PC-9 (cell line): ENCODE measurements around the gene NELL2. TPM values are rescaled to one million over a fixed set of nuclear protein-coding genes. Genes with fewer than 3 reads are reported as not detected.

Source experiments
- BruUV-seq: library from RNA; stranded (reverse); fragments of 400-500 nt; replicated peaks from 2 replicates; lab custom pipeline; 2021; lab: Mats Ljungman, UMichigan
- CTCF ChIA-PET: fragments of 300-600 bp; sonication (Branson Sonifier 250); formaldehyde crosslinking; loops from one replicate; lab custom pipeline; 2022; ENCODE audit warnings: antibody characterized with exemption; lab: Charles Lee
- POLR2A ChIA-PET: fragments of 300-600 bp; sonication (Branson Sonifier 250); formaldehyde crosslinking; loops from one replicate; lab custom pipeline; 2022; ENCODE audit warnings: antibody characterized with exemption; ENCODE audit not compliant: unreplicated experiment; lab: Charles Lee
- DNase-seq, 2 experiments: peaks; one replicate each; pipeline versions ENCODE4 v3.0.0 to v3.0.0-alpha.2; 2015 to 2022; ENCODE audit warnings: mixed read lengths in 1 of 2
- H2AFZ ChIP-seq: fragments of 200-600 bp; sonication (generic); 2 replicates; pipeline ENCODE4 v1.8.1; 2017; ENCODE audit warnings: antibody characterized with exemption
- H3F3A ChIP-seq: fragments of 200-600 bp; sonication (generic); 2 replicates; pipeline ENCODE4 v1.8.1; 2017; ENCODE audit warnings: antibody characterized with exemption, mild to moderate bottlenecking, low read depth; ENCODE audit not compliant: insufficient read depth
- H3K27ac ChIP-seq: fragments of 200-600 bp; sonication (generic); 2 replicates; pipeline ENCODE4 v1.6.1; 2016; ENCODE audit warnings: mixed run types
- H3K27me3 ChIP-seq: fragments of 200-600 bp; sonication (generic); 2 replicates; pipeline ENCODE4 v1.6.1; 2016; ENCODE audit warnings: low read depth, mixed run types; ENCODE audit not compliant: insufficient read depth
- H3K36me3 ChIP-seq: fragments of 200-600 bp; sonication (generic); 2 replicates; pipeline ENCODE4 v1.6.1; 2016; ENCODE audit warnings: low read depth, mixed run types
- H3K4me1 ChIP-seq: fragments of 200-600 bp; sonication (generic); replicated peaks from 2 replicates; pipeline ENCODE4 v1.6.1; 2016; ENCODE audit warnings: mixed run types; ENCODE audit not compliant: insufficient read depth
- H3K4me2 ChIP-seq: fragments of 200-600 bp; sonication (generic); 2 replicates; pipeline ENCODE4 v1.6.1; 2017; ENCODE audit warnings: mixed run types
- H3K4me3 ChIP-seq: fragments of 200-600 bp; sonication (generic); 2 replicates; pipeline ENCODE4 v1.6.1; 2016; ENCODE audit warnings: mixed run types
- H3K79me2 ChIP-seq: fragments of 200-600 bp; sonication (generic); 2 replicates; pipeline ENCODE4 v1.6.1; 2017; ENCODE audit warnings: low read depth, mixed run types
- H3K9me2 ChIP-seq: fragments of 200-600 bp; sonication (generic); 2 replicates; pipeline ENCODE4 v1.8.1; 2017; ENCODE audit warnings: mild to moderate bottlenecking; ENCODE audit not compliant: insufficient read depth
- H3K9me3 ChIP-seq: fragments of 200-600 bp; sonication (generic); 2 replicates; pipeline ENCODE4 v1.8.1; 2016; ENCODE audit warnings: low read depth; ENCODE audit not compliant: insufficient read depth
- H4K20me1 ChIP-seq: fragments of 200-600 bp; sonication (generic); 2 replicates; pipeline ENCODE4 v1.8.1; 2017; ENCODE audit not compliant: insufficient read depth
- CTCF ChIP-seq: fragments of 200-600 bp; sonication (generic); conservative IDR thresholded peaks from 2 replicates; pipeline ENCODE4 v1.6.1; 2017; ENCODE audit warnings: mixed run types, antibody characterized with exemption, mild to moderate bottlenecking, moderate library complexity
- EZH2 ChIP-seq: fragments of 200-600 bp; sonication (generic); IDR thresholded peaks from 2 replicates; pipeline ENCODE4 v1.8.0; 2017; ENCODE audit warnings: antibody characterized with exemption, low read depth
- intact Hi-C: fragments of 100-400 bp; cut with micrococcal nuclease; formaldehyde crosslinking; loops from one replicate; pipeline ENCODE4 v1.10.0; 2022; ENCODE audit not compliant: unreplicated experiment
- total RNA-seq: library from RNA; stranded (reverse); gene quantifications from 2 replicates; pipeline ENCODE4 v1.2.3, GENCODE V29; 2021

NELL2 gene
- total RNA-seq, 1 experiment from 2014 or later = 0.61 TPM

- DNase-seq = no peak
- Histone ChIP-seq H3K4me3 (no peak overlapping the region), H3K27me3 (no peaks in the 10 kb centered on the region), H4K20me1 (no peaks in the 10 kb centered on the region), H3K27ac (no peak overlapping the region), H2AFZ (no peak overlapping the region), H3K4me2 (no peak overlapping the region), H3K9me2 (no peaks in the 10 kb centered on the region), H3F3A (no peaks in the 10 kb centered on the region), H3K79me2 (no peaks in the 10 kb centered on the region), H3K4me1 (no peaks in the 10 kb centered on the region), H3K36me3 (no peaks in the 10 kb centered on the region), H3K9me3 (no peaks in the 10 kb centered on the region)
- intact Hi-C loops = no loop called here
- TF ChIP-seq CTCF = no peak
- no peak for TF ChIP-seq EZH2
- CTCF ChIA-PET = no interaction called here
- BruUV-seq = no TSS peak
- POLR2A ChIA-PET = no interaction called here
Observed at GRCh38 chr12:44765796-44766195, 110.3 kb downstream of the NELL2 start.

GRCh38 chr12:44763021-44763420, 113.1 kb downstream of the NELL2 start:
- Histone ChIP-seq H3K79me2 (no peaks in the 10 kb centered on the region), H3K36me3 (no peaks in the 10 kb centered on the region), H3K4me1 (no peaks in the 10 kb centered on the region), H3K9me3 (no peaks in the 10 kb centered on the region), H4K20me1 (no peaks in the 10 kb centered on the region), H3K27me3 (no peaks in the 10 kb centered on the region), H3K4me2 (no peak overlapping the region), H3F3A (no peaks in the 10 kb centered on the region), H2AFZ (no peak overlapping the region; the same call in 1 of the 2 replicates), H3K4me3 (no peak overlapping the region), H3K27ac (no peak overlapping the region), H3K9me2 (no peaks in the 10 kb centered on the region)
- ChIA-PET POLR2A (no interaction called here), CTCF (no interaction called here)
- no TSS peak for BruUV-seq
- no peak for DNase-seq
- intact Hi-C loops = no loop called here
- TF ChIP-seq CTCF = no peak
- TF ChIP-seq EZH2 = no peak

- ChIA-PET POLR2A (no interaction called here), CTCF (no interaction called here)
- no peaks in the 10 kb centered on the region for H3K9me3 ChIP-seq
- intact Hi-C loops = no loop called here
- H3K4me2 ChIP-seq = no peak overlapping the region
- no peaks in the 10 kb centered on the region for H3F3A ChIP-seq
- no peak overlapping the region for H3K27ac ChIP-seq
- no TSS peak for BruUV-seq
- no peaks in the 10 kb centered on the region for H3K27me3 ChIP-seq
- no peak overlapping the region for H2AFZ ChIP-seq
- H4K20me1 ChIP-seq = no peaks in the 10 kb centered on the region
- DNase-seq = no peak
- no peaks in the 10 kb centered on the region for H3K79me2 ChIP-seq
- TF ChIP-seq EZH2 (no peak), CTCF (no peak)
- no peaks in the 10 kb centered on the region for H3K9me2 ChIP-seq
- H3K4me3 ChIP-seq = no peak overlapping the region
- no peaks in the 10 kb centered on the region for H3K4me1 ChIP-seq
- H3K36me3 ChIP-seq = no peaks in the 10 kb centered on the region
Observed at GRCh38 chr12:44759289-44759688, 116.8 kb downstream of the NELL2 start.
